Karpas-422 (cell line): ENCODE measurements around the gene WNT7B. TPM values are rescaled to one million over a fixed set of nuclear protein-coding genes. Genes with fewer than 3 reads are reported as not detected.

Source experiments
- DNase-seq: peaks from one replicate; pipeline ENCODE4 v3.0.0-alpha.2; 2015
- H2AFZ ChIP-seq: fragments of 200-600 bp; sonication (generic); 2 replicates; pipeline ENCODE4 v1.6.1; 2014; ENCODE audit warnings: antibody characterized with exemption, low read length, mixed read lengths
- H3K27ac ChIP-seq: fragments of 200-600 bp; sonication (generic); 2 replicates; pipeline ENCODE4 v1.5.1; 2014; ENCODE audit warnings: mild to moderate bottlenecking, low read length, moderate library complexity
- H3K27me3 ChIP-seq: fragments of 200-600 bp; sonication (generic); 2 replicates; pipeline ENCODE4 v1.6.1; 2014; ENCODE audit warnings: low read length, mixed read lengths
- H3K36me3 ChIP-seq: fragments of 200-600 bp; sonication (generic); 2 replicates; pipeline ENCODE4 v1.6.1; 2014; ENCODE audit warnings: low read length, mixed read lengths; ENCODE audit not compliant: insufficient read depth
- H3K4me1 ChIP-seq: fragments of 200-600 bp; sonication (generic); 2 replicates; pipeline ENCODE4 v1.6.1; 2014; ENCODE audit warnings: mild to moderate bottlenecking, low read length, mixed read lengths
- H3K4me2 ChIP-seq: fragments of 200-600 bp; sonication (generic); 2 replicates; pipeline ENCODE4 v1.6.1; 2014; ENCODE audit warnings: low read length, low read depth, mild to moderate bottlenecking; ENCODE audit not compliant: poor library complexity, severe bottlenecking
- H3K4me3 ChIP-seq: fragments of 200-600 bp; sonication (generic); 2 replicates; pipeline ENCODE4 v1.5.1; 2014; ENCODE audit warnings: mild to moderate bottlenecking, antibody characterized with exemption, low read length, mixed read lengths
- H3K79me2 ChIP-seq: fragments of 200-600 bp; sonication (generic); 2 replicates; pipeline ENCODE4 v1.6.1; 2014; ENCODE audit warnings: mild to moderate bottlenecking, low read length, mixed read lengths
- H3K9ac ChIP-seq: fragments of 200-600 bp; sonication (generic); 2 replicates; pipeline ENCODE4 v1.6.0; 2014; ENCODE audit warnings: low read length
- H3K9me2 ChIP-seq: fragments of 200-600 bp; sonication (generic), shearing (Covaris generic); replicated peaks from 2 replicates; pipeline ENCODE4 v1.6.0; 2014; ENCODE audit warnings: mild to moderate bottlenecking, low read length, moderate library complexity; ENCODE audit not compliant: insufficient read depth
- H3K9me3 ChIP-seq: fragments of 300-700, 200-600 bp; sonication (generic); 2 replicates; pipeline ENCODE4 v1.6.1; 2014; ENCODE audit warnings: low read length, mixed read lengths
- H4K20me1 ChIP-seq: fragments of 200-600 bp; sonication (generic); 2 replicates; pipeline ENCODE4 v1.6.1; 2014; ENCODE audit warnings: mild to moderate bottlenecking, antibody characterized with exemption, low read length, low read depth; ENCODE audit not compliant: insufficient read depth
- total RNA-seq: library from RNA; depleted of rRNA; stranded (reverse); fragments of >200 nt; shearing (Covaris generic); gene quantifications from 2 replicates; pipeline ENCODE4 v1.2.3, GENCODE V29; 2014; ENCODE audit warnings: low replicate concordance

Gene WNT7B
- total RNA-seq, 1 experiment from 2014 or later = not detected

DNA sequence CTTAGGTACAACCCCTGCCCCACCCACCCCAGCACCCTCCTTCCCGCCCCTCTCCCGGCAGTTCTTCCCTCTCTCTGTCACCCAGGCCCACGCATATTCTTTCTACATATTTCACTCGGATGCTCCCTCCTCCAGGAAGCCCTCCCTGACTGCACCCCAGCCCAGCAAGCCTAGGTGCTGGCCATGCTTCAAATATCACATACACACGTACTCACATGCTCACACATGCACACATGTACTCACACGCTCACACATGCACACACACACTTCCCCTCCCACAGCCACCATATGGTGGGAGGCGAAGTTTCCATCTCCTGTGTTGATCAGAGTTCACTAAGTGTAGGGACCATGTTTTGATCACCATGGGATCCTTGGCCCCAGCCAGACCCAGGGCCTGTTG lies 90.4 kb downstream of the WNT7B start:
- H3K27ac ChIP-seq = no peak overlapping the region

DNA sequence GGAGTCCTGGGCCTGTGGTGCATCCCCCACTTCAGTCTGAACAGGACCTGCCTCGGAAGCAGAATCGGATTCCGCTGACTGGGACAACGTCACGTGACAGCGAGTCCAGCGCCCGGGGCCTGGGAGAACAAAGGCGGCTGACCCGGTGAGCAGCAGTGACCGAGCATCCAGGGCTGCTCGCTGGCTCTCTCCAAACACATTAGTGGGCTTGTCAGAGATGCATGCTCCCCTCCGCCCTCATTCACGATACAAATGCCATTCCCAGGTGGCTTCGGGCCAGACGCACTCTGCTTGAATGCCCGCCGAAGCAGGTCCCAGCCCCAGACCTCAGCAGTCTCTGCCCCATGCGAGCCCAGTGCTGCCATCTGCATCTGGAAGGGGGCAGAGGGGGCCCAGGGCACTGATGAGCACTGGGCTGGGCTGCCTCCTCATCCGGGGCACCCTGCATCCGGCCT lies 91.0 kb downstream of the WNT7B start:
- Histone ChIP-seq H2AFZ (no peak overlapping the region), H3K9me3 (no peaks in the 10 kb centered on the region), H4K20me1 (no peaks in the 10 kb centered on the region), H3K4me3 (no peak overlapping the region), H3K4me1 (no peaks in the 10 kb centered on the region), H3K9me2 (no peaks in the 10 kb centered on the region), H3K27me3 (no peaks in the 10 kb centered on the region), H3K27ac (no peak overlapping the region), H3K4me2 (no peak overlapping the region), H3K9ac (no peak overlapping the region), H3K36me3 (no peaks in the 10 kb centered on the region), H3K79me2 (no peaks in the 10 kb centered on the region)
- no peak for DNase-seq

More for the DNA sequence above, 90.4 kb downstream of the WNT7B start:
- Histone ChIP-seq H3K27me3 (no peaks in the 10 kb centered on the region), H3K4me1 (no peaks in the 10 kb centered on the region), H3K4me3 (no peak overlapping the region), H3K9me2 (no peaks in the 10 kb centered on the region), H4K20me1 (no peaks in the 10 kb centered on the region), H3K9me3 (no peaks in the 10 kb centered on the region), H3K4me2 (no peak overlapping the region), H3K9ac (no peak overlapping the region), H2AFZ (no peak overlapping the region), H3K79me2 (no peaks in the 10 kb centered on the region), H3K36me3 (no peaks in the 10 kb centered on the region)
- no peak for DNase-seq

DNA sequence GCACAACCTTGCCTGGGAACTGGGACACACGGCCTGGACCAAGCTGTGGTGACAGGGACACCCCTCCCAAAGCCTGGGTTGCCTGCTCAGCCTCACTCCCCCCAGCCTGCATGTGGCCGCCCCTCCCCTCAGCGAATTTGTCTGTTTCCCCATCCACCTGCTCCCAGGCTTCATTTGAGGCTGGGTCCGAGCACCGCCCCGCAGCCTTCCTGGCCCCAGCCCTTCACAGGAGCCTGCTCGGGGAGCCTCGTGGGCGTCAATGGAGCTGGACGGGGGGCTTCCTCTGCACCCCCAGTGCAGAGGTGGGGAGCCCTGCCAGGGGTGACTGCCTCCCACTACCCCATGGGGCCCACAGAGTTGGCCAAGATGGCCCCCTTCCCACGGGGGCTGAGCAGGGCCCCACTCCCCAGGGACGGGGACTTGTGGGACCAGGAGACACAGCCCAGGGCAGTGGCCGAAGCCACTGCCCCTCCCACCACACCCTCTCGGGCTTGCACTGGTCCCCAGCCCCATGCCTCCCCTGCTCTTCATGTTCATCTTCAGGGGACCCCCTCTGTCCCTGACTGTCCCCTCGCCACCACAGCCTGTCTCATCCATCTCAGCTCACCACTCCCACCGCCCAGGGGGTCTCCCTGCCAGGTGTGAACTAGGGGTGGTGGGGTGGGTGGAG lies 91.7 kb downstream of the WNT7B start:
- Histone ChIP-seq H2AFZ (no peak overlapping the region), H4K20me1 (no peaks in the 10 kb centered on the region), H3K4me2 (no peak overlapping the region), H3K36me3 (no peaks in the 10 kb centered on the region), H3K9me3 (no peaks in the 10 kb centered on the region), H3K27me3 (no peaks in the 10 kb centered on the region), H3K4me1 (no peaks in the 10 kb centered on the region), H3K27ac (no peak overlapping the region), H3K9me2 (no peaks in the 10 kb centered on the region), H3K9ac (no peak overlapping the region), H3K4me3 (no peak overlapping the region), H3K79me2 (no peaks in the 10 kb centered on the region)
- DNase-seq = no peak

DNA sequence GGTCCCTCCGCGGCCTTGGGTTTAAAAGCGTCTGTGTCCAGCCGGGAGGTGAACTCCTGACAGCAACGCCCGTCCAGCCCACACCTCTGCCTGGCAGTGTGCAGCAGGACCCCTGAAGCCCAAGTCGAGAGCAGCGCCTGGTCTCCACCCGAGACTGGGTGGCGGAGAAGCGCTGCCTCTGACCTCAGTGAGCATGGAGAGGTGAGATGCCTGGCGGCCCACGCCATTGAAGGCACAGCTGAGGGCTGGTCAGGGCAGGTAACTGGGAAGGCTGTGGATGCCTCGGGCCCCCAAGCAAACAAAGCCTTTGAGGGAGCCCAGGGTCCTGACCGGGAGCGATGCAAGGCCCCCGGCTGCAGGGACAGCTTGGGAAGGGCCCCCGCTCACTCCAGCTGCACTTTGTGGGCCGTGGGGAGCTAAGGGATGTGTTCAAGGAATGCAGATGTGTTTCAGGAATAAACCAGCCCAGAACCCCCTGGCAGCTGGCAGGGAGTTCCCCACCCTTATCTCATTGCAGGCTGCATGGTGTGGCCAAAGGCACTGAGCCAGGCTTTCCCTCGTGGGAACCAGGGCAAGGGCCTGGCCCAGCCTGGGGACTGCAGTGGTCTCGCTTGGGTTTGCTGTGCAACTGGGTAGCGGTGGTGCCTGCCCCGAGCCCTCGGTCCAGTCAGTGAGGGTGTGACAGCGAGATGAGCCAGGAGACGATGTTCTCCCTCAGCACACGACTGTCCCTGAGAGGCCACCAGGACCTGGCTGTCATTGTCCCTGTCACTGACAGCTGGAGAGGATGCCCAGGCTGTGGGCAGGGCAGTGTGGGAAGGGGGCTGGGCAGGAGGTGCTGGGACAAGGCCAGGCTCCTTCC lies 92.5 kb downstream of the WNT7B start:
- Histone ChIP-seq H3K27ac (no peak overlapping the region), H3K9me3 (no peaks in the 10 kb centered on the region), H3K79me2 (no peaks in the 10 kb centered on the region), H4K20me1 (no peaks in the 10 kb centered on the region), H3K27me3 (no peaks in the 10 kb centered on the region), H3K36me3 (no peaks in the 10 kb centered on the region), H3K4me2 (no peak overlapping the region), H2AFZ (no peak overlapping the region), H3K4me3 (no peak overlapping the region), H3K9me2 (no peaks in the 10 kb centered on the region), H3K4me1 (no peaks in the 10 kb centered on the region), H3K9ac (no peak overlapping the region)
- DNase-seq = no peak

DNA sequence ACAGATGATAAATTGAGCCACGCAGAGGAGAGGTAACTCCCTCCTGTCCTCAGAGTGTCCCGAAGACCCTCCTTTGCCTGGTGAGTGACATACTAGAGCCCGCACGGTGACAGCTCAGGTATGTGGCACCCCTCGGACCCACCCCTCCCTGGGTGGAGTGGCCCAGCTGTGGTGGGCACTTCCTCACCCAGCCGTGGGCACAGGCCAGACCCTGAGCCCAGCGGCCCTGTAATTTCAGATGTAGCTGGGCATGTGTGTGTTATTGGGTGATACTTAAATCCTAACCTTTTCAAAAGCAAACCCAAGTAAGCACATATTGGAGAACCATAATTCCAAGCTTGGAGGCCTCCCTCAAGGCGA lies 93.2 kb downstream of the WNT7B start:
- Histone ChIP-seq H3K4me2 (no peak overlapping the region), H3K27me3 (no peaks in the 10 kb centered on the region), H4K20me1 (no peaks in the 10 kb centered on the region), H3K9me3 (no peaks in the 10 kb centered on the region), H2AFZ (no peak overlapping the region), H3K36me3 (no peaks in the 10 kb centered on the region), H3K27ac (no peak overlapping the region), H3K9ac (no peak overlapping the region), H3K4me3 (no peak overlapping the region), H3K9me2 (no peaks in the 10 kb centered on the region), H3K79me2 (no peaks in the 10 kb centered on the region), H3K4me1 (no peaks in the 10 kb centered on the region)
- DNase-seq = no peak

DNA sequence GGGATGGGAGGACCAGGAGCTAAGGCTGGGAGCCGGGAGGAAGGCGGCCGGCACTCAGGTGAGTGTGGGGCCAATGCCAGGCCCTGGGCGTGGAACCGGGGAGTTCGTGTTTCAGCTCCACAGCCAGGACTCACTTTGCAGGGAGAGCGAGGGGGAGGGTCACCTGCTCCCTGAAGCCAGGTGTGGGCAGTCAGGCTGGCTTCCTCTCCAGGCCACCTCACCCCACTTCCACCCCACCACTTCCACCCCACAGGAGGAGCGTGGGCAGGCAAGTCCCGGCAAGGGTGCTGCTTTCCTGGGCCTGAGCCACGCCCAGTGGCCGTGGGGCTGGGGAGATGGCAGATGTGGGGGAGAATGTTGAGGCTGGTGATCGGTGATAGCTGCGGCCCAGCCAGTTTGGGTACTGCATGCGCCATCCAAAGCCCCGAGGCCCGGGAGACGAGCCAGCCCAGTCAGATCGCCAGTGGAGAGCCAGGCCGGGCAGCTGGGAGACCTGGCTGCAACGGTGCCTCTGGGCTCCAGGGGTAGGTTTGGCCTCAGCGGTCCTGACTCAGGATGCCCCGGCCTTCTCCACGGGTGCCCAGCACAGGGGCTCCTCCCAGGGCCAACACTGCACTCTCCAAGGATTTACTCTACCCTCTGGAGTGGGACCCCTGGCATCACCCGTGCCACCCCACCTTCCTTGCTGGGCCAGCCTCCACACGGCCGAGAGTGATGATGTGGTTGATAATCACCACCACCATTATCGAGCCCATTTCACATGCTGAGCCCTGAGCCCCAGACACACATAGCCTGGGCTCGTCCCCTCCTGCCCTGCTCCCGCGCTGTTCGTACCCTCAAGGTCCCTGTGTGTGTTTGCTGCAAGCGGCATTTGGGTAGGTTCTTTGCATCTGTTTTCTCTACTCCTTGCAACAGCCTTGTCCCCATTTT lies 93.8 kb downstream of the WNT7B start:
- H3K4me3 ChIP-seq = no peak overlapping the region
- no peaks in the 10 kb centered on the region for H4K20me1 ChIP-seq
- H2AFZ ChIP-seq = no peak overlapping the region
- no peaks in the 10 kb centered on the region for H3K79me2 ChIP-seq
- H3K4me1 ChIP-seq = no peaks in the 10 kb centered on the region
- H3K27ac ChIP-seq = no peak overlapping the region
- H3K4me2 ChIP-seq = no peak overlapping the region
- H3K9ac ChIP-seq = no peak overlapping the region
- H3K27me3 ChIP-seq = no peaks in the 10 kb centered on the region
- no peaks in the 10 kb centered on the region for H3K9me3 ChIP-seq
- no peak for DNase-seq
- no peaks in the 10 kb centered on the region for H3K36me3 ChIP-seq
- H3K9me2 ChIP-seq = no peaks in the 10 kb centered on the region

DNA sequence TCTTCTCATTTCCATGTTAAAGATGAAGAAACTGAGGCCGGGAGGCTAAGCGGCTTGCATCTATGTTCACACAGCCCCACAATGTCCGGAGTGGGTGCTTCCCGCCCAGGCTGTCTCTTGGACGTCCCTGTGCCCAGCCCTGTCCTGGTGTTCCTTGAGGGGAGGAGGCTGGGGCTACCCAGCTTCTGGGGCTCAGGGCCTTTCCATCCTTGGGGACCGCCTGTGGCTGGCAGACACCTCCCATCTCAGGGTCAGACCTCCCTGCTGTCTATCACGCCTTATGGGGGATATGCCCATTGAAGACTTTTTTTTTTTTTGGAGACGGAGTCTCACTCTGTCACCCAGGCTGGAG lies 95.5 kb downstream of the WNT7B start:
- H3K4me2 ChIP-seq = no peak overlapping the region

More for the DNA sequence above, 95.5 kb downstream of the WNT7B start:
- no peaks in the 10 kb centered on the region for H3K79me2 ChIP-seq
- no peaks in the 10 kb centered on the region for H3K9me3 ChIP-seq
- H3K36me3 ChIP-seq = no peaks in the 10 kb centered on the region
- H3K9ac ChIP-seq = no peak overlapping the region
- H4K20me1 ChIP-seq = no peaks in the 10 kb centered on the region
- DNase-seq = no peak
- no peak overlapping the region for H3K4me3 ChIP-seq
- H3K4me1 ChIP-seq = peaks cover 5% of the 10 kb centered on the region; the same call in 1 of the 2 replicates
- H3K27me3 ChIP-seq = no peaks in the 10 kb centered on the region
- no peak overlapping the region for H2AFZ ChIP-seq
- H3K27ac ChIP-seq = no peak overlapping the region
- no peaks in the 10 kb centered on the region for H3K9me2 ChIP-seq
